B cell (primary cell): Measurements from ENCODE around the gene HIPK1. TPM values are rescaled to one million over a fixed set of nuclear protein-coding genes. Genes with fewer than 3 reads are reported as not detected.

ENCODE experiments used
- ATAC-seq: fragments of 200-7000 bp; cut with Tn5 transposase; one replicate; pipeline ENCODE4 v1.10.0; 2021; ENCODE audit warnings: low read depth, mild to moderate bottlenecking, moderate number of reproducible peaks, moderate library complexity
- CTCF ChIA-PET: fragments of 350-600 bp; sonication (Branson Sonifier 250); formaldehyde crosslinking; loops from one replicate; lab custom pipeline; 2021; ENCODE audit warnings: antibody characterized with exemption, inconsistent platforms; lab: Charles Lee
- POLR2A ChIA-PET: fragments of 350-600 bp; sonication (Branson Sonifier 250); formaldehyde crosslinking; loops from one replicate; lab custom pipeline; 2021; ENCODE audit warnings: antibody characterized with exemption; lab: Charles Lee
- DNase-seq: peaks from one replicate; pipeline ENCODE4 v3.0.0; 2013
- H2AFZ ChIP-seq: 2 replicates; pipeline ENCODE4 v1.6.1; 2012; ENCODE audit warnings: mild to moderate bottlenecking, low read depth, low read length; ENCODE audit not compliant: insufficient read depth, poor library complexity, severe bottlenecking
- H3K27ac ChIP-seq, 2 donors: 1 replicate in 1 of 2; 2 replicates in 1 of 2; pipeline ENCODE4 v1.5.1; 2012 to 2013; ENCODE audit warnings: low read length in 2 of 2, mild to moderate bottlenecking in 2 of 2, moderate library complexity in 1 of 2
- H3K27me3 ChIP-seq, 4 experiments: fragments of 200-600 bp in 1 of 4; sonication (generic) in 1 of 4; replicated peaks in 1 of 4; 1 replicate in 2 of 4; 2 replicates in 2 of 4; pipeline versions ENCODE4 v1.6.1 to v1.7.0; 2013 to 2016; ENCODE audit warnings: low read length in 3 of 4, mild to moderate bottlenecking in 2 of 4, mixed read lengths in 1 of 4, moderate library complexity in 1 of 4; ENCODE audit not compliant: insufficient read depth in 4 of 4, control insufficient read depth in 3 of 4; ENCODE audit errors: control extremely low read depth in 1 of 4
- H3K36me3 ChIP-seq, 2 experiments: replicated peaks in 1 of 2; 1 replicate in 1 of 2; 2 replicates in 1 of 2; pipeline versions ENCODE4 v1.6.1 to v1.7.1; 2013; ENCODE audit warnings: low read length in 1 of 2; ENCODE audit not compliant: insufficient read depth in 2 of 2, control insufficient read depth in 1 of 2; ENCODE audit errors: control extremely low read depth in 1 of 2, extremely low read depth in 1 of 2
- H3K4me1 ChIP-seq, 2 donors: fragments of 200-600 bp in 1 of 2; sonication (generic) in 1 of 2; 1 replicate in 1 of 2; 2 replicates in 1 of 2; pipeline versions ENCODE4 v1.5.1 to v1.6.1; 2013 to 2017; ENCODE audit warnings: low read length in 2 of 2; ENCODE audit not compliant: control insufficient read depth in 2 of 2, insufficient read depth in 2 of 2
- H3K4me2 ChIP-seq: replicated peaks from 2 replicates; pipeline ENCODE3; 2012; ENCODE audit warnings: mild to moderate bottlenecking, low read depth, low read length; ENCODE audit not compliant: poor library complexity, severe bottlenecking
- H3K4me3 ChIP-seq, 5 experiments: fragments of 200-600 bp in 1 of 5; sonication (generic) in 1 of 5; 1 replicate in 3 of 5; 2 replicates in 2 of 5; pipeline versions ENCODE4 v1.5.1 to v1.7.0; 2011 to 2016; ENCODE audit warnings: low read length in 4 of 5, mild to moderate bottlenecking in 4 of 5, low read depth in 2 of 5, control low read depth in 1 of 5, moderate library complexity in 1 of 5; ENCODE audit not compliant: insufficient read depth in 1 of 5; ENCODE audit errors: control extremely low read depth in 1 of 5, extremely low read depth in 1 of 5
- H3K79me2 ChIP-seq: fragments of 200-600 bp; sonication (generic); one replicate; pipeline ENCODE4 v1.6.0; 2016; ENCODE audit warnings: low read length; ENCODE audit not compliant: control insufficient read depth, insufficient read depth
- H3K9ac ChIP-seq: fragments of 200-600 bp; sonication (generic); 2 replicates; pipeline ENCODE4 v1.6.1; 2017; ENCODE audit warnings: mild to moderate bottlenecking, low read length, moderate library complexity
- H3K9me3 ChIP-seq, 3 donors: one replicate each; pipeline versions ENCODE4 v1.6.1 to v1.7.1; 2013; ENCODE audit warnings: low read length in 2 of 3; ENCODE audit not compliant: control insufficient read depth in 2 of 3, insufficient read depth in 1 of 3; ENCODE audit errors: control extremely low read depth in 1 of 3
- H4K20me1 ChIP-seq: 2 replicates; pipeline ENCODE4 v1.6.0; 2012; ENCODE audit warnings: mild to moderate bottlenecking, low read length; ENCODE audit not compliant: insufficient read depth, control insufficient read depth, poor library complexity, severe bottlenecking
- H3K27ac Mint-ChIP-seq: one replicate; pipeline ENCODE4 v1.8.0; 2021; ENCODE audit warnings: mixed read lengths
- H3K27me3 Mint-ChIP-seq: one replicate; pipeline ENCODE4 v1.8.0; 2021; ENCODE audit warnings: mixed read lengths
- H3K4me1 Mint-ChIP-seq: one replicate; pipeline ENCODE4 v1.8.0; 2021; ENCODE audit warnings: mixed read lengths
- H3K4me3 Mint-ChIP-seq: one replicate; pipeline ENCODE4 v1.8.0; 2021; ENCODE audit warnings: mixed read lengths
- H3K9me3 Mint-ChIP-seq: one replicate; pipeline ENCODE4 v1.8.0; 2022; ENCODE audit warnings: mixed read lengths; ENCODE audit not compliant: insufficient read depth
- EZH2 ChIP-seq: IDR thresholded peaks from 2 replicates; pipeline ENCODE4 v1.6.1; 2012; ENCODE audit warnings: borderline replicate concordance, low read depth, mild to moderate bottlenecking, moderate library complexity, low read length; ENCODE audit not compliant: insufficient read depth, poor library complexity, severe bottlenecking
- WGBS: methylation state at CpG from one replicate; pipeline ENCODE4 v1.1.5; 2013; ENCODE audit warnings: missing lambda C conversion rate; ENCODE audit not compliant: insufficient coverage; 5-methylcytosine and 5-hydroxymethylcytosine counted together
- intact Hi-C: fragments of 100-400 bp; cut with micrococcal nuclease; formaldehyde crosslinking; loops from one replicate; pipeline ENCODE4 v1.10.0; 2022
- polyA plus RNA-seq: library from polyadenylated mRNA; depleted of rRNA; stranded (reverse); fragments of >200 nt; gene quantifications from 2 replicates; pipeline ENCODE4 v1.2.3, GENCODE V29; 2012
- total RNA-seq, 2 donors: library from RNA; stranded (reverse); fragments of 120-200 nt in 1 of 2; gene quantifications; 1 replicate in 1 of 2; 2 replicates in 1 of 2; pipeline versions ENCODE4 v1.2.3 to v1.2.4, GENCODE V29; 2013 to 2022
- TF ChIP-seq, protein P1 (sequence below): fragments of 200-600 bp; IDR thresholded peaks from one replicate; pipeline ENCODE4 v1.8.0; 2022; ENCODE audit warnings: antibody characterized with exemption, mild to moderate bottlenecking

Gene HIPK1
- total and polyA plus RNA-seq, 2 donors (not counting 1 experiment from before 2014, with no cell fraction given) = 13.6 to 48.0 TPM

- POLR2A ChIA-PET = no interaction called here
- Histone ChIP-seq H3K9me3 (no peaks in the 10 kb centered on the region), H2AFZ (no peak overlapping the region), H3K27ac (no peak overlapping the region), H3K27me3 (no peaks in the 10 kb centered on the region), H3K79me2 (no peaks in the 10 kb centered on the region), H4K20me1 (no peaks in the 10 kb centered on the region), H3K4me2 (no peak overlapping the region), H3K4me1 (no peaks in the 10 kb centered on the region), H3K9ac (no peak overlapping the region), H3K36me3 (no peaks in the 10 kb centered on the region), H3K4me3 (no peak overlapping the region)
- no peak for ATAC-seq
- no peak for DNase-seq
- Mint-ChIP-seq H3K4me3 (no peak overlapping the region), H3K27me3 (no peaks in the 10 kb centered on the region), H3K4me1 (no peaks in the 10 kb centered on the region), H3K9me3 (no peaks in the 10 kb centered on the region), H3K27ac (no peak overlapping the region)
- intact Hi-C loops = no loop called here
- TF ChIP-seq EZH2 = no peak
- TF ChIP-seq, protein P1, sequence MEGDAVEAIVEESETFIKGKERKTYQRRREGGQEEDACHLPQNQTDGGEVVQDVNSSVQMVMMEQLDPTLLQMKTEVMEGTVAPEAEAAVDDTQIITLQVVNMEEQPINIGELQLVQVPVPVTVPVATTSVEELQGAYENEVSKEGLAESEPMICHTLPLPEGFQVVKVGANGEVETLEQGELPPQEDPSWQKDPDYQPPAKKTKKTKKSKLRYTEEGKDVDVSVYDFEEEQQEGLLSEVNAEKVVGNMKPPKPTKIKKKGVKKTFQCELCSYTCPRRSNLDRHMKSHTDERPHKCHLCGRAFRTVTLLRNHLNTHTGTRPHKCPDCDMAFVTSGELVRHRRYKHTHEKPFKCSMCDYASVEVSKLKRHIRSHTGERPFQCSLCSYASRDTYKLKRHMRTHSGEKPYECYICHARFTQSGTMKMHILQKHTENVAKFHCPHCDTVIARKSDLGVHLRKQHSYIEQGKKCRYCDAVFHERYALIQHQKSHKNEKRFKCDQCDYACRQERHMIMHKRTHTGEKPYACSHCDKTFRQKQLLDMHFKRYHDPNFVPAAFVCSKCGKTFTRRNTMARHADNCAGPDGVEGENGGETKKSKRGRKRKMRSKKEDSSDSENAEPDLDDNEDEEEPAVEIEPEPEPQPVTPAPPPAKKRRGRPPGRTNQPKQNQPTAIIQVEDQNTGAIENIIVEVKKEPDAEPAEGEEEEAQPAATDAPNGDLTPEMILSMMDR = no peak
- CTCF ChIA-PET = interaction anchor here (1.1 kb wide), 1 partner anchor 10 kb away, joined by 3 read pairs; no protein-coding TSS in a partner anchor
- WGBS = 86% methylated on average over 2 of the region's 5 CpGs
These were observed 96.7 kb downstream of the HIPK1 start for GRCh38 chr1:114025609-114026401.

GRCh38 chr1:114026797-114027196, 97.7 kb downstream of the HIPK1 start:
- no peaks in the 10 kb centered on the region for H3K4me1 ChIP-seq
- Mint-ChIP-seq H3K27ac (no peak overlapping the region), H3K4me1 (no peaks in the 10 kb centered on the region), H3K27me3 (no peaks in the 10 kb centered on the region), H3K9me3 (no peaks in the 10 kb centered on the region), H3K4me3 (no peak overlapping the region)
- no peak overlapping the region for H3K9ac ChIP-seq
- ChIA-PET POLR2A (no interaction called here), CTCF (interaction anchor here (1.1 kb wide), 1 partner anchor 9 kb away, joined by 3 read pairs; no protein-coding TSS in a partner anchor)
- no peak overlapping the region for H3K27ac ChIP-seq
- no peaks in the 10 kb centered on the region for H3K36me3 ChIP-seq
- WGBS = 92% methylated on average over 3 of the region's 6 CpGs
- no peaks in the 10 kb centered on the region for H3K27me3 ChIP-seq
- intact Hi-C loops = no loop called here
- H2AFZ ChIP-seq = no peak overlapping the region
- H3K4me2 ChIP-seq = no peak overlapping the region
- H4K20me1 ChIP-seq = no peaks in the 10 kb centered on the region
- H3K79me2 ChIP-seq = no peaks in the 10 kb centered on the region
- H3K9me3 ChIP-seq = no peaks in the 10 kb centered on the region
- ATAC-seq = no peak
- no peak for DNase-seq
- H3K4me3 ChIP-seq = no peak overlapping the region
- TF ChIP-seq EZH2 = no peak

Other genes starting within 250 kb of the HIPK1 start
- gene PHTF1, start 169.8 kb upstream of the HIPK1 start, total RNA-seq = 18.5 and 25.7 TPM in 2 replicates
- gene PHTF1, start 169.8 kb upstream of the HIPK1 start, polyA plus RNA-seq = 3.6 and 8.1 TPM in 2 replicates
- gene RSBN1, start 116.8 kb upstream of the HIPK1 start, total RNA-seq = 40.2 and 41.5 TPM in 2 replicates
- gene RSBN1, start 116.8 kb upstream of the HIPK1 start, polyA plus RNA-seq = 18.8 and 20.6 TPM in 2 replicates
- gene PTPN22, start 57.6 kb upstream of the HIPK1 start, total RNA-seq = 34.4 and 37.4 TPM in 2 replicates
- gene PTPN22, start 57.6 kb upstream of the HIPK1 start, polyA plus RNA-seq = 14.3 and 16.6 TPM in 2 replicates
- 1.3 and 1.6 TPM in 2 replicates for gene BCL2L15, start 41.7 kb upstream of the HIPK1 start, total RNA-seq
- gene BCL2L15, start 41.7 kb upstream of the HIPK1 start, polyA plus RNA-seq = 0.63 and 1.1 TPM in 2 replicates
- gene AP4B1, start 24.5 kb upstream of the HIPK1 start, total RNA-seq = 51.5 and 52.2 TPM in 2 replicates
- gene AP4B1, start 24.5 kb upstream of the HIPK1 start, polyA plus RNA-seq = 55.2 and 99.5 TPM in 2 replicates
- gene DCLRE1B, start 24.0 kb upstream of the HIPK1 start, total RNA-seq = 4.3 and 4.8 TPM in 2 replicates
- 0.75 and 1.0 TPM in 2 replicates for gene DCLRE1B, start 24.0 kb upstream of the HIPK1 start, polyA plus RNA-seq
- 0.32 and 0.61 TPM in 2 replicates for gene OLFML3, start 50.1 kb downstream of the HIPK1 start, total RNA-seq
- not detected in 2 replicates for gene OLFML3, start 50.1 kb downstream of the HIPK1 start, polyA plus RNA-seq
- not detected in 2 replicates for gene SYT6, start 224.5 kb downstream of the HIPK1 start, total RNA-seq
- gene SYT6, start 224.5 kb downstream of the HIPK1 start, polyA plus RNA-seq = not detected in 2 replicates